SK-N-SH treated with all-trans-retinoic acid at 6 μM for 48 hours (cell line): ENCODE measurements around the gene CAMK4.

Source experiments
- BACH2 ChIP-seq: fragments of 250-450 bp; sonication (Bioruptor Pico); IDR thresholded peaks from 2 replicates; pipeline ENCODE4 v1.9.0; 2021; ENCODE audit warnings: mild to moderate bottlenecking, borderline replicate concordance
- PATZ1 ChIP-seq: fragments of 250-450 bp; sonication (Bioruptor Pico); IDR thresholded peaks from 2 replicates; pipeline ENCODE4 v1.8.0; 2020; ENCODE audit warnings: mild to moderate bottlenecking, moderate library complexity, borderline replicate concordance
- ZFP30 ChIP-seq: fragments of 450-650 bp; formaldehyde crosslinking; IDR thresholded peaks from 2 replicates; pipeline ENCODE4 v1.5.0; 2022; ENCODE audit warnings: mild to moderate bottlenecking, moderate library complexity

- no peak for TF ChIP-seq PATZ1
- TF ChIP-seq ZFP30 (CRISPR knock-in tag) = no peak
- no peak for TF ChIP-seq BACH2 (CRISPR knock-in tag)
Observed at GRCh38 chr5:111412593-111412992, 188.4 kb downstream of the CAMK4 start.
